ENCODE measurements around the gene MEIS2. TPM values are rescaled to one million over a fixed set of nuclear protein-coding genes. Genes with fewer than 3 reads are reported as not detected.

The MEIS2 gene
- total RNA-seq, 2 donors from 2014 or later: 7.1 to 9.7 TPM

DNA sequence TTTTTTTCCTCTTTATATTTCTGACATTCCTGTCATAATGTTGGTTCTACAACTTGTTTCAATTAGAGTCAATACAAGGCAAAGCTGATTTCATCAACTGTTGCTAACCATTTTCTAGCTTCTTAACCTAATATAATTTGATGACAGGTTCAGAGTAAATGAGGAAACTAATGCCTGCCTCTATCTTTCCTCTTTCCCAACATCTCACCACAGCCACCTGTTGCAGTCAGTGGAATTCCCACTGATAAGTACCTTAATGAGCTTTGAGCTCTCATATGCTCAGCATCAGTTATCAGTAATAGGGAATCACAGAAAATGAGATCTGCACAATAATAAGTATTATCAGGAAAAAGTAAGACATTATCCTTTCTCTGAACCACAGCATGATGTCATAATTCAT is 241.9 kb downstream of the MEIS2 start:
- Mint-ChIP-seq H3K9me3 (no peaks in the 10 kb centered on the region), H3K27ac (no peak overlapping the region), H3K4me1 (no peaks in the 10 kb centered on the region), H3K27me3 (ENCODE audit: insufficient read depth) (peaks cover 4% of the 10 kb centered on the region), H3K36me3 (ENCODE audit: low read depth) (no peaks in the 10 kb centered on the region), H3K4me3 (no peak overlapping the region)
- H3K27me3 ChIP-seq (ENCODE audit: control insufficient read depth, insufficient read depth, low read length, poor library complexity, severe bottlenecking): no peaks in the 10 kb centered on the region
- H3K9ac ChIP-seq (ENCODE audit: extremely low read depth, low read length, poor library complexity, severe bottlenecking): no peak overlapping the region
- H3K27ac ChIP-seq (ENCODE audit: low read depth, low read length): no peak overlapping the region
- TF ChIP-seq, protein P1, sequence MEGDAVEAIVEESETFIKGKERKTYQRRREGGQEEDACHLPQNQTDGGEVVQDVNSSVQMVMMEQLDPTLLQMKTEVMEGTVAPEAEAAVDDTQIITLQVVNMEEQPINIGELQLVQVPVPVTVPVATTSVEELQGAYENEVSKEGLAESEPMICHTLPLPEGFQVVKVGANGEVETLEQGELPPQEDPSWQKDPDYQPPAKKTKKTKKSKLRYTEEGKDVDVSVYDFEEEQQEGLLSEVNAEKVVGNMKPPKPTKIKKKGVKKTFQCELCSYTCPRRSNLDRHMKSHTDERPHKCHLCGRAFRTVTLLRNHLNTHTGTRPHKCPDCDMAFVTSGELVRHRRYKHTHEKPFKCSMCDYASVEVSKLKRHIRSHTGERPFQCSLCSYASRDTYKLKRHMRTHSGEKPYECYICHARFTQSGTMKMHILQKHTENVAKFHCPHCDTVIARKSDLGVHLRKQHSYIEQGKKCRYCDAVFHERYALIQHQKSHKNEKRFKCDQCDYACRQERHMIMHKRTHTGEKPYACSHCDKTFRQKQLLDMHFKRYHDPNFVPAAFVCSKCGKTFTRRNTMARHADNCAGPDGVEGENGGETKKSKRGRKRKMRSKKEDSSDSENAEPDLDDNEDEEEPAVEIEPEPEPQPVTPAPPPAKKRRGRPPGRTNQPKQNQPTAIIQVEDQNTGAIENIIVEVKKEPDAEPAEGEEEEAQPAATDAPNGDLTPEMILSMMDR (conservative IDR thresholded peaks at IDR 0.05): no peak
- H3K4me1 ChIP-seq (ENCODE audit: control insufficient read depth, insufficient read depth, low read length): no peaks in the 10 kb centered on the region
- DNase-seq: no peak
- no peaks in the 10 kb centered on the region for H3K9me3 ChIP-seq (ENCODE audit: control insufficient read depth, low read length)
- no peaks in the 10 kb centered on the region for H3K36me3 ChIP-seq (ENCODE audit: control insufficient read depth, insufficient read depth, low read length)
- H3K4me3 ChIP-seq (ENCODE audit: low read length): no peak overlapping the region

GRCh38 chr15:36856339-36856973 is 243.9 kb downstream of the MEIS2 start:
- TF ChIP-seq, protein P1 (conservative IDR thresholded peaks at IDR 0.05): no peak
- H3K27ac ChIP-seq (ENCODE audit: low read depth, low read length): no peak overlapping the region
- H3K4me1 ChIP-seq (ENCODE audit: control insufficient read depth, insufficient read depth, low read length): no peaks in the 10 kb centered on the region
- no peaks in the 10 kb centered on the region for H3K36me3 ChIP-seq (ENCODE audit: control insufficient read depth, insufficient read depth, low read length)
- H3K9ac ChIP-seq (ENCODE audit: extremely low read depth, low read length, poor library complexity, severe bottlenecking): no peak overlapping the region
- Mint-ChIP-seq H3K27me3 (ENCODE audit: insufficient read depth) (peaks cover 4% of the 10 kb centered on the region), H3K4me1 (no peaks in the 10 kb centered on the region), H3K27ac (no peak overlapping the region), H3K36me3 (ENCODE audit: low read depth) (no peaks in the 10 kb centered on the region), H3K4me3 (no peak overlapping the region), H3K9me3 (peaks cover 1% of the 10 kb centered on the region)
- H3K4me3 ChIP-seq (ENCODE audit: low read length): no peak overlapping the region
- H3K9me3 ChIP-seq (ENCODE audit: control insufficient read depth, low read length): no peaks in the 10 kb centered on the region
- H3K27me3 ChIP-seq (ENCODE audit: control insufficient read depth, insufficient read depth, low read length, poor library complexity, severe bottlenecking): no peaks in the 10 kb centered on the region
- no peak for DNase-seq
- 91 to 98% methylated on average over 4 to 5 of the region's 6 CpGs for WGBS, 2 experiments (ENCODE audit: insufficient coverage in 1 of 2, insufficient read length in 1 of 2)

DNA sequence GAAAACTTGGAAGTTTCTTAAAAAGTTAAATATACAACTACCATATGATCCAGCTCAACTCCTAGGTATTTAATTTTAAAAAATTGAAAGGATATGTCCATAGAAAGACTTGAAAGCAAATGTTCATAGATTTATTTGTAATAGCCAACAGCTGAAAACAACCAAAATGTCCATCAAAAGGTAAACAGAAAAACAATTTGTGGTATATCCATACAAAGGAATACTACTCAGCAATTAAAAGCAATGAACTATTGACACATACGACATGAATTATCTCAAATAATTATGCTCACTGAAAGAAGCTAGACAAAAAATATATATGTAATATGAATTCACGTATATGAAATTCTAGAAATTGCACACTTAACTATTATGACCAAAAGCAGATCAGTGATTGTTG is 249.5 kb downstream of the MEIS2 start:
- no peak overlapping the region for H3K27ac ChIP-seq (ENCODE audit: low read depth, low read length)
- H3K36me3 ChIP-seq (ENCODE audit: control insufficient read depth, insufficient read depth, low read length): no peaks in the 10 kb centered on the region
- 100% methylated on average over 1 of the region's 2 CpGs for WGBS, 2 experiments (ENCODE audit: insufficient coverage in 1 of 2, insufficient read length in 1 of 2)
- no peaks in the 10 kb centered on the region for H3K4me1 ChIP-seq (ENCODE audit: control insufficient read depth, insufficient read depth, low read length)
- TF ChIP-seq, protein P1 (conservative IDR thresholded peaks at IDR 0.05): no peak
- H3K27me3 Mint-ChIP-seq (ENCODE audit: insufficient read depth): no peaks in the 10 kb centered on the region
- peaks cover 2% of the 10 kb centered on the region for H3K9me3 Mint-ChIP-seq
- H3K27ac Mint-ChIP-seq: no peak overlapping the region
- no peaks in the 10 kb centered on the region for H3K36me3 Mint-ChIP-seq (ENCODE audit: low read depth)
- no peak overlapping the region for H3K4me3 ChIP-seq (ENCODE audit: low read length)
- no peak for DNase-seq
- H3K4me3 Mint-ChIP-seq: no peak overlapping the region
- H3K27me3 ChIP-seq (ENCODE audit: control insufficient read depth, insufficient read depth, low read length, poor library complexity, severe bottlenecking): no peaks in the 10 kb centered on the region
- no peak overlapping the region for H3K9ac ChIP-seq (ENCODE audit: extremely low read depth, low read length, poor library complexity, severe bottlenecking)
- H3K4me1 Mint-ChIP-seq: no peaks in the 10 kb centered on the region
- H3K9me3 ChIP-seq (ENCODE audit: control insufficient read depth, low read length): peaks cover 10% of the 10 kb centered on the region
